ENCODE measurements around the gene NXPH1. TPM values are rescaled to one million over a fixed set of nuclear protein-coding genes. Genes with fewer than 3 reads are reported as not detected.
"Not testable (repeated sequence)": the region's sequence is repeated elsewhere in the genome, so short reads cannot be mapped to it uniquely, and the experiment has no call there.

NXPH1 gene
- total RNA-seq, 1 experiment from 2014 or later: 0.59 TPM

GRCh38 chr7:8719102-8719501 lies 285.7 kb downstream of the NXPH1 start (continued):
- TF ChIP-seq, protein P1, sequence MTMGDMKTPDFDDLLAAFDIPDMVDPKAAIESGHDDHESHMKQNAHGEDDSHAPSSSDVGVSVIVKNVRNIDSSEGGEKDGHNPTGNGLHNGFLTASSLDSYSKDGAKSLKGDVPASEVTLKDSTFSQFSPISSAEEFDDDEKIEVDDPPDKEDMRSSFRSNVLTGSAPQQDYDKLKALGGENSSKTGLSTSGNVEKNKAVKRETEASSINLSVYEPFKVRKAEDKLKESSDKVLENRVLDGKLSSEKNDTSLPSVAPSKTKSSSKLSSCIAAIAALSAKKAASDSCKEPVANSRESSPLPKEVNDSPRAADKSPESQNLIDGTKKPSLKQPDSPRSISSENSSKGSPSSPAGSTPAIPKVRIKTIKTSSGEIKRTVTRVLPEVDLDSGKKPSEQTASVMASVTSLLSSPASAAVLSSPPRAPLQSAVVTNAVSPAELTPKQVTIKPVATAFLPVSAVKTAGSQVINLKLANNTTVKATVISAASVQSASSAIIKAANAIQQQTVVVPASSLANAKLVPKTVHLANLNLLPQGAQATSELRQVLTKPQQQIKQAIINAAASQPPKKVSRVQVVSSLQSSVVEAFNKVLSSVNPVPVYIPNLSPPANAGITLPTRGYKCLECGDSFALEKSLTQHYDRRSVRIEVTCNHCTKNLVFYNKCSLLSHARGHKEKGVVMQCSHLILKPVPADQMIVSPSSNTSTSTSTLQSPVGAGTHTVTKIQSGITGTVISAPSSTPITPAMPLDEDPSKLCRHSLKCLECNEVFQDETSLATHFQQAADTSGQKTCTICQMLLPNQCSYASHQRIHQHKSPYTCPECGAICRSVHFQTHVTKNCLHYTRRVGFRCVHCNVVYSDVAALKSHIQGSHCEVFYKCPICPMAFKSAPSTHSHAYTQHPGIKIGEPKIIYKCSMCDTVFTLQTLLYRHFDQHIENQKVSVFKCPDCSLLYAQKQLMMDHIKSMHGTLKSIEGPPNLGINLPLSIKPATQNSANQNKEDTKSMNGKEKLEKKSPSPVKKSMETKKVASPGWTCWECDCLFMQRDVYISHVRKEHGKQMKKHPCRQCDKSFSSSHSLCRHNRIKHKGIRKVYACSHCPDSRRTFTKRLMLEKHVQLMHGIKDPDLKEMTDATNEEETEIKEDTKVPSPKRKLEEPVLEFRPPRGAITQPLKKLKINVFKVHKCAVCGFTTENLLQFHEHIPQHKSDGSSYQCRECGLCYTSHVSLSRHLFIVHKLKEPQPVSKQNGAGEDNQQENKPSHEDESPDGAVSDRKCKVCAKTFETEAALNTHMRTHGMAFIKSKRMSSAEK (CRISPR knock-in tag; IDR thresholded peaks at IDR 0.05; ENCODE audit: borderline replicate concordance): no peak

DNA sequence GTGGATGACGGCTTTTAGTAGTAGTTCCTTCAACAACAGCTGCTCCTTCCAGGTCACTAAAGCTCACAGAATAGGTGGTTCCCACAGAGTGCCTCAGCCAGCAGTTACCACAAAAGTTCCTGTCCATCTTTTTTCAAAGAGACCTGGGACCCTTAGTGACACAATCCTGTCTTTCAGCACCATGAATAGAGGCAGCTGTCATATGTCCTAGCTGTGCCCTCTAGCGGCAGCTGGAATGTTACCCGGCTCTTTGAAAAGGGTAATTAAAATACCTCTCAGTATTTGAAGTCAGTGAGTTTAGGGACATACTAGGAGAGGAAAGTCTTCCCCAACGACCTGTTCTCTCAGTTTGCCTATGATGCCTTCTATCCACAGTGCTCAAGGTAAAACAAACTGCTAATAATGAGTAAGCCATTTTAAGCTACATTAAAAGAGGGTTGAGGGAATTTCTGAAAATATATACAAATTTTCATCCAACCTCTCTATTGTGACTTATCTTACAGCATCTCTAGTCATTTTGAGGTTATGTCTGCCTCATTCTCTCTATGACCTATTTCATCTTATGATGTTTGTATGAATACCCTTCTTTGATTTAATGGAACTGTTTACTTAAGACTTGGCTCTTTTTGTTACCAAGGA lies 290.8 kb downstream of the NXPH1 start:
- Mint-ChIP-seq H3K4me3 (no peak overlapping the region), H3K27me3 (ENCODE audit: low read depth) (no peaks in the 10 kb centered on the region), H3K4me1 (no peaks in the 10 kb centered on the region), H3K27ac (no peak overlapping the region), H3K9me3 (no peaks in the 10 kb centered on the region), H3K36me3 (no peaks in the 10 kb centered on the region)
- ChIA-PET CTCF (interaction anchor here (0.8 to 2.3 kb wide), 14 partner anchors 11 to 447 kb away, joined by 3 to 15 read pairs (median 4); no protein-coding TSS in a partner anchor), POLR2A (no interaction called here)
- TF ChIP-seq, protein P2, sequence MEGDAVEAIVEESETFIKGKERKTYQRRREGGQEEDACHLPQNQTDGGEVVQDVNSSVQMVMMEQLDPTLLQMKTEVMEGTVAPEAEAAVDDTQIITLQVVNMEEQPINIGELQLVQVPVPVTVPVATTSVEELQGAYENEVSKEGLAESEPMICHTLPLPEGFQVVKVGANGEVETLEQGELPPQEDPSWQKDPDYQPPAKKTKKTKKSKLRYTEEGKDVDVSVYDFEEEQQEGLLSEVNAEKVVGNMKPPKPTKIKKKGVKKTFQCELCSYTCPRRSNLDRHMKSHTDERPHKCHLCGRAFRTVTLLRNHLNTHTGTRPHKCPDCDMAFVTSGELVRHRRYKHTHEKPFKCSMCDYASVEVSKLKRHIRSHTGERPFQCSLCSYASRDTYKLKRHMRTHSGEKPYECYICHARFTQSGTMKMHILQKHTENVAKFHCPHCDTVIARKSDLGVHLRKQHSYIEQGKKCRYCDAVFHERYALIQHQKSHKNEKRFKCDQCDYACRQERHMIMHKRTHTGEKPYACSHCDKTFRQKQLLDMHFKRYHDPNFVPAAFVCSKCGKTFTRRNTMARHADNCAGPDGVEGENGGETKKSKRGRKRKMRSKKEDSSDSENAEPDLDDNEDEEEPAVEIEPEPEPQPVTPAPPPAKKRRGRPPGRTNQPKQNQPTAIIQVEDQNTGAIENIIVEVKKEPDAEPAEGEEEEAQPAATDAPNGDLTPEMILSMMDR (IDR thresholded peaks at IDR 0.05): peak; percentile 63
- TF ChIP-seq TP53 (CRISPR knock-in tag; IDR thresholded peaks at IDR 0.05): no peak
- peak; percentile 94 for ATAC-seq
- DNase-seq (ENCODE audit: low spot score): peak; percentile 75

- CTCF ChIA-PET, POLR2A ChIA-PET: not testable (repeated sequence)
Measured at GRCh38 chr7:8731756-8732155, 298.3 kb downstream of the NXPH1 start.

DNA sequence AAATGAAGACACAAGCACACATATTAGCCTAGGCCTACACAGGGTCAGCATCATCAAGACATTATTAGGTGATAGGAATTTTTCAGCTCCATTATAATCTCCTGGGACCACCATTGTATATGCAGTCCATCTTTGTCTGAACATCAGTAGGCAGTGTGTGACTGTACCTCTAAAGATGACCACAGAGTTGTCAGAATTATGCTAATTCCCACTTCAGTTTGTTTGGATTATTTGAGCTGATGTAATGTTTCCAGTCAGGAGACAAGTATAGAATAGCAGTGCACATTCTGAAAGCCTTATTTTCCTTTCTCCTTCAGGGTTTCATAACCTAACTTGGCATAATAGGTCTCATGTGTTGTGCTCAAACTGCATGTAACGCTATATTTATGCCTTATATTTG lies 306.4 kb downstream of the NXPH1 start:
- DNase-seq (ENCODE audit: low spot score): no peak
- no peak overlapping the region for H3K4me3 Mint-ChIP-seq
- CTCF ChIA-PET: interaction anchor here (0.6 kb wide), 1 partner anchor 16 kb away, joined by 3 read pairs; no protein-coding TSS in a partner anchor
- TF ChIP-seq, protein P3, sequence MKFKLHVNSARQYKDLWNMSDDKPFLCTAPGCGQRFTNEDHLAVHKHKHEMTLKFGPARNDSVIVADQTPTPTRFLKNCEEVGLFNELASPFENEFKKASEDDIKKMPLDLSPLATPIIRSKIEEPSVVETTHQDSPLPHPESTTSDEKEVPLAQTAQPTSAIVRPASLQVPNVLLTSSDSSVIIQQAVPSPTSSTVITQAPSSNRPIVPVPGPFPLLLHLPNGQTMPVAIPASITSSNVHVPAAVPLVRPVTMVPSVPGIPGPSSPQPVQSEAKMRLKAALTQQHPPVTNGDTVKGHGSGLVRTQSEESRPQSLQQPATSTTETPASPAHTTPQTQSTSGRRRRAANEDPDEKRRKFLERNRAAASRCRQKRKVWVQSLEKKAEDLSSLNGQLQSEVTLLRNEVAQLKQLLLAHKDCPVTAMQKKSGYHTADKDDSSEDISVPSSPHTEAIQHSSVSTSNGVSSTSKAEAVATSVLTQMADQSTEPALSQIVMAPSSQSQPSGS (CRISPR knock-in tag; IDR thresholded peaks at IDR 0.05; ENCODE audit: borderline replicate concordance, low read depth): no peak
- TF ChIP-seq TEAD1 (CRISPR knock-in tag; IDR thresholded peaks at IDR 0.05) (no peak), ARID4B (CRISPR knock-in tag; IDR thresholded peaks at IDR 0.05; ENCODE audit: borderline replicate concordance) (no peak), FOXP1 (CRISPR knock-in tag; IDR thresholded peaks at IDR 0.05; ENCODE audit: borderline replicate concordance) (no peak), NR3C1 (CRISPR knock-in tag; conservative IDR thresholded peaks at IDR 0.05; ENCODE audit: low read depth) (no peak), PRRX2 (CRISPR knock-in tag; IDR thresholded peaks at IDR 0.05) (no peak), ZNF512 (CRISPR knock-in tag; IDR thresholded peaks at IDR 0.05; ENCODE audit: borderline replicate concordance) (no peak), MXD4 (CRISPR knock-in tag; IDR thresholded peaks at IDR 0.05; ENCODE audit: borderline replicate concordance) (no peak), SMAD4 (CRISPR knock-in tag; IDR thresholded peaks at IDR 0.05) (no peak), ETV6 (CRISPR knock-in tag; IDR thresholded peaks at IDR 0.05) (no peak), CBFB (CRISPR knock-in tag; IDR thresholded peaks at IDR 0.05; ENCODE audit: low read depth) (no peak)

More at GRCh38 chr7:8731756-8732155, 298.3 kb downstream of the NXPH1 start:
- not testable (repeated sequence) for H3K27ac Mint-ChIP-seq; ATAC-seq; H3K4me3 Mint-ChIP-seq; DNase-seq (ENCODE audit: low spot score); H3K4me1 Mint-ChIP-seq; H3K27me3 Mint-ChIP-seq (ENCODE audit: low read depth)
- Mint-ChIP-seq H3K36me3 (peaks cover 19% of the 10 kb centered on the region), H3K9me3 (peaks cover 32% of the 10 kb centered on the region)

More for the DNA sequence above, 306.4 kb downstream of the NXPH1 start:
- no peaks in the 10 kb centered on the region for H3K27me3 Mint-ChIP-seq (ENCODE audit: low read depth)
- POLR2A ChIA-PET: no interaction called here
- no peaks in the 10 kb centered on the region for H3K4me1 Mint-ChIP-seq
- no peaks in the 10 kb centered on the region for H3K36me3 Mint-ChIP-seq
- no peak for ATAC-seq
- H3K27ac Mint-ChIP-seq: no peak overlapping the region
- H3K9me3 Mint-ChIP-seq: peaks cover 14% of the 10 kb centered on the region

Measured in WTC11 (cell line).